GM21619 (cell line): ENCODE results near the gene ZHX3.
"Not testable (repeated sequence)": the region's sequence is repeated elsewhere in the genome, so short reads cannot be mapped to it uniquely, and the experiment has no call there.

Source experiments
- ATAC-seq: cut with Tn5 transposase; IDR thresholded peaks from one replicate; pipeline ENCODE4 v1.9.1; 2021; ENCODE audit not compliant: unreplicated experiment

The ZHX3 gene

GRCh38 chr20:41334443-41335421 lies 17.2 kb upstream of the ZHX3 start:
- no peak for ATAC-seq

DNA sequence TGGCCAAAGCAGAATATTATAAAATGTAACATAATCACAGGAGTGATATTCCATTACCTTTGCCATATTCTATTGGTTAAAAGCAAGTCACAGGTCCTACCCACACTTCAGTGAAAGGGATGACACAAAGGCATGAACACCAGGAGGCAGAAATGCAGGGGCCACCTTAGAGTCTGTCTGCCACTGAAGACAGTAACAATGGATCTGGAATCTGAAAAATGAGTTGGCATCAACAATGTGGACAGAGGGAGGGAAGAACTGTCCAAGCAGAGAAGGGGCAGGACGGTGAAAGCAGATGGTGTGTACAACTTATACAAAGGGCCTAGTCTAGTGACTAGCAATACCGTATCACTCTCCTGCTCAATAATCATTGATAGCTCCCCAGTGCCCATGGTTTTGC lies 16.5 kb upstream of the ZHX3 start:
- no peak for ATAC-seq

- ATAC-seq: no peak
Observed at GRCh38 chr20:41331731-41332130, 14.2 kb upstream of the ZHX3 start.

DNA sequence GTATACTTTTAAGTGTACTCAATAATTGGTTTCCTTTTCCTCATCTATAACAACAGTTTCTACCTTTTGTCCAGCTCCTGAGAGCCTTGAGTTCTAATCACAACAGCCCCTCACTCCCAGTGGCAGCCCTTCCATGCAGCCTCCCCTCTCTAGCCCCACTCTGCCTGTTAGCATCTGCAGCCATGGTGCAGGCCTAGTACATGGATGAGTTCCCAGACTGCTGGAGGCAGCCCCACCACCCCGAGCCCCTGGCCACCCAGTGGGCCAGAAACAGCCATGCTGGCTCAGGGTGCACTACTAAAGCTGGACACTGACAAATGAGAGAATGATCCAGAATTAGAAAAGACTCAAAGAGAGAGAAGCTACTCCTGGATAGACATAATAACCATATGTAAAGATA lies 13.4 kb upstream of the ZHX3 start:
- ATAC-seq: no peak

- ATAC-seq: no peak
Observed at GRCh38 chr20:41330343-41330720, 12.8 kb upstream of the ZHX3 start.

GRCh38 chr20:41329435-41330342 lies 12.2 kb upstream of the ZHX3 start:
- peak; percentile 87 for ATAC-seq

DNA sequence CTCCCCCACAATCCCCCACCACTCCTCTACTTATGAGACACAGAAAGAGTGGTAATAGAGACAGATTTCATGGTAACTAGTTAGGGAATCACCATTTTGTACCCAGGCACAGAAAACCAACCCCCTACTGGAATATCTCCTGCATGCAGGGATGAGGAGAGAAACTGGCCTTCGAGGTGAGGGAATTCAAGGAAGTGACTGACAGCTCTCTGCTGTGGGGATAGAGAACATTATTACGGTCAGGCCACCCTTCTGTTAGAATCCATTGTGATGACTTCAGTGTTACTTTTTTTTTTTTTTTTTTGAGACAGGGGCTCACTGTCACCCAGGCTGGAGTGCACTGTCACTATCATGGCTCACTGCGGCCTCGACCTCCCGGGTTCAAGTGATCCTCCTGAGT lies 9.6 kb upstream of the ZHX3 start:
- no peak for ATAC-seq

DNA sequence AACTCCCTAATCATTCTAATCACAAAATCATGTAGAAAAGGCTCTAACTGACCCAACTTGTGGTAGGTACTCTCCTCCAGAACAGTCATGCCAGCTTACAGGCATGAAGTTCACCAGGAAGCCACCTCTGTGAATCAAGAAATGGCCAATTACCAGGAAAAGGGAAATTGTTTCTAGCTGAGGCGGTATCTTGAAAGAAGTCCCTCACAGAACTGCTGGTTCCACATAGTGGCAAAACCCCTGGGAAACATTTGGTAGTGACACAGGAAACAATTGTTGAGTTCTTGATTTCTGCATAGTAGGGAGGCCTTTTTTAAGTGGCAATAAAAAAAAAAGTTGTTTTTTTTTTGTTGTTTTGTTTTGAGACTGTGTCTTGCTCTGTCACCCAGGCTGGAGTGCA lies 3.4 kb upstream of the ZHX3 start:
- ATAC-seq: no peak

GRCh38 chr20:41320441-41320840 lies 2.9 kb upstream of the ZHX3 start:
- no peak for ATAC-seq

- no peak for ATAC-seq
Observed at GRCh38 chr20:41318271-41318649, 729 bp upstream of the ZHX3 start.

- peak; percentile 47 for ATAC-seq
Observed at GRCh38 chr20:41316602-41317545, 657 bp downstream of the ZHX3 start.

DNA sequence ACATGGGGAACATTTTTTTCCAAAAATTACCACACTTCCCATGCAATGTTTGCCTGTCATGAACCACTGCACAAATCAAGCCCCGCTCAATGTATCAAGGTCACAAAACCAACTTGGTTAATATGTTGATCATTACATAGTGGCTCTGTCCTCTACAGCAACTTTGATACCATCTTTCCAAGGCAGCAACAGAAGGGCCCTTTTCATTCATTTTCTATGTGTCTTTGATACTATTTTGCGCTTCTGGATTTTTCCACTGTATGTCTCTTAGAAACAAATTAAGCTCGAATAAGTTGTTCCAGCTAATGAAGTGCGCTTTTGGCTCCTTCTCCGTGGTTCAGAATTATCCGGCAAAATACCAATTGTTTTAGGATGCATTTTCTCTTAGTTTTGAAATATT lies 1.5 kb downstream of the ZHX3 start:
- no peak for ATAC-seq

DNA sequence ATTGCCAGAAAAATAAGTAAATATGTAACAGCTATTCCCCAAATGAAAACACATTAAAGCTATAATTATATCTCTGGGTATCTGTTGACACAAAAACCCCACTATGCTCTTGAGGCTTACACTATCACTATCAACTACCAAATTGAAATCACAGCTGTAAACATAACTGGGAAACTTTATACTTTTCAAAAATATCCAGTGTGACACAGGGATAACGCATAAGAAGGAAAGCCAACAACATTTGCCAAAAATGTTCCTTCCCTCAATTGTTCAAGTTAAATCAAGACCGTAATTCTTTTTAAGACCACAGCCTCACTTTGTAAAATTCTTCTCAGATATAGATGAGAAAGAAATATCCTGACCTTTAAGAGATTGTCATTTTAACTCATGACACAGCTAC lies 3.1 kb downstream of the ZHX3 start:
- no peak for ATAC-seq

DNA sequence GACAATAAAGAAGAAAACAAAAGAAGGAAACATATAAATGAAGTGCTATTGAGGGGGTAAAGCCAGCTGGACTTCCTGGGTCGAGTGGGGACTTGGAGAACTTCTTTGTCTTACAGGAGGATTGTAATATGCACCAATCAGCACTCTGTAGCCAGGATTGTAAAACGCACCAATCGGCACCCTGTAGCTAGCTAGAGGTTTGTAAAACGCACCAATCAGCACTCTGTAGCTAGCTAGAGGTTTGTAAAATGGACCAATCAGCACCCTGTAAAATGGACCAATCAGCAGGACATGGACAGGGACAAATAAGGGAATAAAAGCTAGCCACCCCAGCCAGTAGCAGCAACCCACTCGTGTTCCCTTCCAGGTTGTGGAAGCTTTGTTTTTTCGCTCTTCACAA lies 5.5 kb downstream of the ZHX3 start:
- ATAC-seq: not testable (repeated sequence)

- ATAC-seq: no peak
Observed at GRCh38 chr20:41309817-41310216, 7.7 kb downstream of the ZHX3 start.

- no peak for ATAC-seq
Observed at GRCh38 chr20:41308726-41309413, 8.7 kb downstream of the ZHX3 start.

DNA sequence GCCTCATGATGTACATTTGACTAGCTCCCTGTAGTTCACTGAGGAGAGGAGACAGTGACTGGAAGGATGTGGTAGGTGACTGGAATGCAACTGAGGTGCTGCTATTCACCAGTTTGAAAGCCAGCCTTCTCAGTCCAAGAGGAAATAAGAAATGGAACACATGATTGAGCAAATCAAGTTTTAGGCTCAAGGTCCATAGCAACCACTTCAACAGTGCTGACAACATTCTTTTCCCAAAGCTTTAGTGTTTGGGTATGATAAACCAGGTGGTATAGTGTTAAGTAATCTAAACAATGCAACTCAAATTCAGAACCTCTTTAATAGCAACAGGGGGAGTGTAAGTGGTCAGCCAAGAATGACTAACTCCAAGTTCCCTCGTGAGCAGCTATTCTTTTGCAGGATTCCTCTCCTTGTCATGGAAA lies 9.2 kb downstream of the ZHX3 start:
- ATAC-seq: no peak

DNA sequence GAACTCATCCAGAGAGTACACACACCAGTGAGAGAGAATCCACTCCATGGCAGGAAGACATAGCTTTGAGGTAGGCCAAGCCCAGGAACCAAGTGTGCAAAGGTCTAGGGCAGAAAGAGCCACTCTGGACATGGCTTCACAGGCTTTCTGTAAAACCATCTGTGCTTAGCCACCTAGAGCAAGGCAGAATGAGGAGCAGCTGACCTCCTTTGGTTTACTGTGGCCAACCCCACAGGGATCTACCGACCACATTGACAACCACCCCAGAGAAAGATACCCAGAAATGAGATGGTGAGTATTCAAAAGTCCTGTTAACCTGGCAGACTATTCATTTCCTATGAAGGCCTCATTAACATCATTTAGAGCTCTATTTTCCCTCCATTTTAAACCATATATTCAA lies 10.5 kb downstream of the ZHX3 start:
- ATAC-seq: no peak

- ATAC-seq: peak; percentile 97
Observed at GRCh38 chr20:41306061-41306727, 11.3 kb downstream of the ZHX3 start.
